Measurements from ENCODE around the gene USP6NL.
"Not testable (repeated sequence)": the region's sequence is repeated elsewhere in the genome, so short reads cannot be mapped to it uniquely, and the experiment has no call there.

The USP6NL gene

GRCh38 chr10:11517150-11517549 is 94.3 kb downstream of the USP6NL start:
- DNase-seq, result no peak

- no peak for DNase-seq
These were observed 95.1 kb downstream of the USP6NL start for GRCh38 chr10:11516431-11516746.

- no peak for DNase-seq
These were observed 95.6 kb downstream of the USP6NL start for GRCh38 chr10:11515596-11516430.

GRCh38 chr10:11513727-11514126 is 97.7 kb downstream of the USP6NL start:
- no peak for DNase-seq

GRCh38 chr10:11512596-11512995 is 98.9 kb downstream of the USP6NL start:
- no peak for DNase-seq

- DNase-seq, result no peak
These were observed 100.1 kb downstream of the USP6NL start for GRCh38 chr10:11511321-11511720.

DNA sequence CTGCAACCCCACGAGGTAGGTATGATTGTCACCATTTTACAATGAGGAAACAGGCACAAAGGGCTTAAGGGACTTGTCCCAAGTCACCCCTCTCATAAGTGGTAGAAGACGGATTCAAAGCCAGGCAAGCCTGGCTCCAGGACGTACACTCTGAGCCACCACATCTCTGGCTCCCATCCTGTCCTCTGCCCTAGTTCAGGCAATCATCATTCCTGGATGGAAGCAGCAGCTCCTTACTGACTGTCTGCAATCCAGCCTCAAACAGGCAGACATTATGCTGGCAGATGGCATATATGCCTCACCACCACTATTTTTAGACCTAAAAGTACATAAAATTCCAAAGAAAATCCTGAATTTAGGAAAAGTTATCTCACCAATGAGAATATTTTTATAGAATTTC is 100.7 kb downstream of the USP6NL start:
- DNase-seq, result no peak

GRCh38 chr10:11510281-11510680 is 101.2 kb downstream of the USP6NL start:
- DNase-seq, result no peak

DNA sequence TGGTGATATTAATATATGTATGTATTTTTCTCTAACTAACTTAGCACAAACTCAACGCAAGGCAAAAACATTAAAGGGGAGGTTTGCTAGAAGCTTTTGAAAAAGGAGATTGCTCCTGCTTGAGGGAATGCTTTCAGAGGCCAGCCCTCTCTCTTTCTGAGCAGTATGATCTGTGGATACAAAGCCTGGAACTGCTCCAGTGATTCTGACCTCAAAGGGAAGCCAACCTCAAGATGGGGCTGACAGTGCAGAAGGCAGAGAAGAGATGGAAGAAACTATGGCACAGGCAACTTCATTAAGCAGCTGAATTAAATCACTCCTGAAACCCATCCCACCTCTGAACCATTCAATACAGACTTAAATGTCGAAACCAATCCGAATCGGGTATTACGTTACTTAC is 102.4 kb downstream of the USP6NL start:
- DNase-seq, result no peak

DNA sequence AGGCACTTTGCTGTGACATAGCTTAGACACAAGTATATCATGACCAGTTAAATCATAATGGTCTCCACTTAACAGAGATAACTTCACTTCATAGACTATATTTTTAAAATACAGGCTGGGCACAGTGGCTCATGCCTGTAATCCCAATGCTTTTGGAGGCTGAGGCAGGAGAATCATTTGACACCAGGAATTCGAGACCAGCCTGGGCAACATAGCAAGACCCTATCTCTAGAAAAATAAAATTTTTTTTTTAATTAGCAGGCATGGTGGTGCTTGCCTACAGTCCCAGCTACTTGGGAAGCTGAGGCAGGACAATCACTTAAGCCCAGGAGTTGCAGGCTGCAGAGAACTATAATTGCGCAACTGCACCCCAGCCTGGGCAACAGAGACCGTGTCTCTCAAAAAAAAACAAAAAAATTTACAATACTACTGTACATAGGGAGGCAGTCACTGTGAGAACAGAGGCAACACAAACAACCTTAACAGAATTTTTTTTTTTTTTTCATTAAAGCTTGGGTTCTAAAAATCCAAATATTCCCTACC is 105.1 kb downstream of the USP6NL start:
- no peak for DNase-seq

- no peak for DNase-seq
These were observed 105.8 kb downstream of the USP6NL start for GRCh38 chr10:11505639-11506038.

DNA sequence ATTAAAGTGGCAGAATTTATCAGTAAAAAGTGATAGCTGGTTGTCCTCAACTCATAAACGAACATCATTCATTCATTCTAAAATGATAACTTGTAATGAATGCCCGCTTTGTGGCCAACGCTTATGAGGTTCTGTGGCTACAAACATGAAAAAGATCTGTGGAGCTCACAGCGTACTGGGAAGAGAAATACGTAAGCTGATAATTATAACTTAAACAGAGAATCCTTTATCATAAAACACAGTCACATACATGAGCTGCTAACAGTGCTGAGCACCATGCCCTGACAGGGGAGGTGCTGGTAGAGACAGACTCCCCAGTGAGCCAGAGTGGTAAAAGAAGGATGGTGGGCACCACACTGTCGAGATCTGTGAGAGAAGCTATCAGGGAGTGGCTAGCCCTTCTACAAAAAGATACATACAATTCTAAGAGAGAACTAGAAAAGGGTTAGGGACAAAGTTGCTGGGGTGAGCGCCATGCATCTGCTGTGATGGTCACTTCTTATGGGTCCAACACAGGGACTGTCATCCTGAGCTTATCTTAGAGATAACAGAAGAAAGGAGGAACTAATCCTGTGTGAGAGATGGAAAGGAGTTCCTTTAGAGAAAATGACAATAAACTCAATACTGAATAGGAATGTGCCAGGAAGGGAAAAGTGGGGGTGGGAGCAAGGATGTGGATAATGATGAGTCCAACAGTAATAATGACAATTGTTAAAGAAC is 106.7 kb downstream of the USP6NL start:
- DNase-seq, result no peak

DNA sequence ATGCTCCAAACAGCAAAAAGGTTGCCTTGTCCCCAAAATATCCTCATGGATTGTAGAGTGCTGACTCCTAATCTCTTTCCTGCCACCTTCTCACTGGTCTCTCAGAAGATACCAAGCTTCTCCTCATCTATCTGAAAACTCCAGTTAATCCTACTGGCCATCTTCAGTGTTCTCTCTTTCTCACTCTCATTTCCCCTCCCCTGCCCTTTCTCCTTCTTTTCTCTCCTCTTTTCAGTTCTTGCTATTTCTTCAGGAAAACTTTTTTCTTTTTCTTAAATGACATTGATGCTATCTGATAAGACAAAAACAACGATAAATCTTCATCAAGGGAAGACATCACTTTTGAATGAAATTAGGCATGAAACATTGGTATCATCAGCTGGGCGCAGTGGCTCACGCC is 109.8 kb downstream of the USP6NL start:
- DNase-seq, result no peak

GRCh38 chr10:11499425-11500071 is 111.9 kb downstream of the USP6NL start:
- no peak for DNase-seq

GRCh38 chr10:11498399-11498798 is 113.1 kb downstream of the USP6NL start:
- DNase-seq, result no peak

- DNase-seq, result not testable (repeated sequence)
These were observed 116.5 kb downstream of the USP6NL start for GRCh38 chr10:11494923-11495322.

DNA sequence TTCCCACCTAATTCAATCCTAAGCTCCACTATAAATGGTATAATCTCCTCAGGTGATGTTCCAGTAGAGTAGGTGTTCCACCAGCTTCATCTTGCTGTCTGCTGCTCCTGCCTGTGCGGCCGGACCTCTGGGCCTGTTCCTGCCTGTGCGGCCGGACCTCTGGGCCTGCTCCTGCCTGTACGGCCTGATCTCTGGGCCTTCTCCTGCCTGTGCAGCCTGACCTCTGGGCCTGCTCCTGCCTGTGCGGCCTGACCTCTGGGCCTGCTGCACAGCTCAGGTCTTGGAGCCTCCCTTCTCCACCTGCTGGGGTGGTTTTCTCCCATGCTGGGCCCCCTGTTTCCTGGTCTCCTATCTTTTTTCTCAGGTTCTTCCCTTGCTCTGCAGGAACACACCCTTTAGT is 117.8 kb downstream of the USP6NL start:
- no peak for DNase-seq

GRCh38 chr10:11491087-11491486 is 120.4 kb downstream of the USP6NL start:
- DNase-seq, result no peak

DNA sequence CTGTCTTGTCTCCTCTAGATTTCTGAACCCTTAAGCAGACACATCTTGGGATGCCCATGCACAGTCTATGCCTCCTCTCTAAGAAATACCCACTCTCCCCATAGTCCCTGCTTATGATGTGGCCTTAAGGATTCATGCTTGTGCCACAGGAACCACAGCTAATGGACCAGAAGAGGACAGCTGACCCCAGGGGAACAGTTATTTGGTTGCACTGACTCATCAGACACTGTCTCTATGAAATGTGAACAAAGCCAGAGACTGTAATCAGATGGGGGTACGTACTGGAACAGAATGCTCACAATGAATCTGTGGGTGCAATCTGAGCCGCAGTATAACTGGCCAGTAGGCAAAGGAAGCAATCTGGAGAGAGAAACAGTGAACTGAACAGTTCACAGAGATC is 121.9 kb downstream of the USP6NL start:
- DNase-seq, result no peak

- DNase-seq, result no peak
These were observed 123.3 kb downstream of the USP6NL start for GRCh38 chr10:11488126-11488525.

- no peak for DNase-seq
These were observed 128.0 kb downstream of the USP6NL start for GRCh38 chr10:11483201-11484148.

DNA sequence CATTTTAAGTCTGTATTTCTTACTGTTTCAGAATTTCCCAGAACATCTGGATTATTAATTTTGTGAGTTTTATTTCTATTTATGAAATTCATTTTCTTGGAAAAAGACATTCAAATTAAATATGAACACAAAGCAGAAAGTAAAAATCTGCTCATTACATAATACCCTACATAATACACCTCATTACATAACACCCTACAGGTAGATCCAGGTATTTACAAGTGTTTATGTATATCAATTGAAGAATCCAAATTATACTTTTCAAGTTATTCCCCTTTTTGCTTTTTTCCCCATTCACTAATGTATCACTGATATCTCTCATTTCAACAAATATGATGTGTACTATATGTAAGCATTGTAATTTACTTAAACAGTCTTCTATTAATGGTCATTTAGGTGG is 129.1 kb downstream of the USP6NL start:
- no peak for DNase-seq

Measured in right kidney (tissue), 1 donor.